ENCODE results near the gene F13A1. TPM values are rescaled to one million over a fixed set of nuclear protein-coding genes. Genes with fewer than 3 reads are reported as not detected.

The F13A1 gene
- total and polyA plus RNA-seq, 12 donors, result 10.5 to 481 (median 157) TPM

- H3K36me3 ChIP-seq (replicated peaks in 1 of 2), result no peaks in the 10 kb centered on the region
- 75 to 93% (median 85%) methylated on average over 3 of the region's 3 CpGs for WGBS, 4 donors
- H3K4me3 ChIP-seq, result no peak overlapping the region
- no peak for DNase-seq
- no peaks in the 10 kb centered on the region for H3K4me1 ChIP-seq (replicated peaks in 1 of 2)
- intact Hi-C loops (cut with DNase I), result no loop called here
- no peak for TF ChIP-seq CTCF (IDR thresholded peaks at IDR 0.05)
- TF ChIP-seq POLR2A (IDR thresholded peaks at IDR 0.05), result no peak
- no peaks in the 10 kb centered on the region for H3K27me3 ChIP-seq
- H3K9me3 ChIP-seq (replicated peaks in 1 of 3), result no peaks in the 10 kb centered on the region
- no peak overlapping the region for H3K27ac ChIP-seq
Observed at GRCh38 chr6:6287415-6287814, 33.0 kb downstream of the F13A1 start.

- TF ChIP-seq POLR2A (IDR thresholded peaks at IDR 0.05) (no peak), CTCF (IDR thresholded peaks at IDR 0.05) (no peak)
- H3K27me3 ChIP-seq, result no peaks in the 10 kb centered on the region
- intact Hi-C loops (cut with DNase I), result no loop called here
- H3K36me3 ChIP-seq (replicated peaks in 1 of 2), result no peaks in the 10 kb centered on the region
- WGBS, 4 donors, result 89 to 96% (median 91%) methylated on average over 11 of the region's 11 CpGs
- no peak overlapping the region for H3K27ac ChIP-seq
- H3K9me3 ChIP-seq (replicated peaks in 1 of 3), result no peaks in the 10 kb centered on the region
- DNase-seq, result no peak
- no peak overlapping the region for H3K4me3 ChIP-seq
- no peaks in the 10 kb centered on the region for H3K4me1 ChIP-seq (replicated peaks in 1 of 2)
Observed at GRCh38 chr6:6285679-6286078, 34.8 kb downstream of the F13A1 start.

GRCh38 chr6:6284221-6284966, 36.1 kb downstream of the F13A1 start:
- Histone ChIP-seq H3K27ac (peak overlapping the region in 1 of 5 donors; percentile 77), H3K36me3 (replicated peaks in 1 of 2) (no peaks in the 10 kb centered on the region), H3K9me3 (replicated peaks in 1 of 3) (no peaks in the 10 kb centered on the region), H3K27me3 (no peaks in the 10 kb centered on the region), H3K4me1 (replicated peaks in 1 of 2) (no peaks in the 10 kb centered on the region), H3K4me3 (no peak overlapping the region)
- intact Hi-C loops (cut with DNase I), result no loop called here
- no peak for DNase-seq
- 69 to 72% (median 71%) methylated on average over 6 of the region's 6 CpGs for WGBS, 4 donors
- TF ChIP-seq POLR2A (IDR thresholded peaks at IDR 0.05) (no peak), CTCF (IDR thresholded peaks at IDR 0.05) (no peak)

- 62 to 85% (median 76%) methylated on average over 2 of the region's 2 CpGs for WGBS, 4 donors
- no peaks in the 10 kb centered on the region for H3K36me3 ChIP-seq (replicated peaks in 1 of 2)
- intact Hi-C loops (cut with DNase I), result no loop called here
- no peak overlapping the region for H3K4me3 ChIP-seq
- no peak for TF ChIP-seq CTCF (IDR thresholded peaks at IDR 0.05)
- no peak for TF ChIP-seq POLR2A (IDR thresholded peaks at IDR 0.05)
- no peaks in the 10 kb centered on the region for H3K4me1 ChIP-seq (replicated peaks in 1 of 2)
- no peak for DNase-seq
- no peaks in the 10 kb centered on the region for H3K27me3 ChIP-seq
- H3K27ac ChIP-seq, result peak overlapping the region in 1 of 5 donors; percentile 46
- no peaks in the 10 kb centered on the region for H3K9me3 ChIP-seq (replicated peaks in 1 of 3)
Observed at GRCh38 chr6:6283746-6284145, 36.7 kb downstream of the F13A1 start.
